ENCODE data around the gene RNF130. TPM values are rescaled to one million over a fixed set of nuclear protein-coding genes. Genes with fewer than 3 reads are reported as not detected.
"Not testable (repeated sequence)": the region's sequence is repeated elsewhere in the genome, so short reads cannot be mapped to it uniquely, and the experiment has no call there.

RNF130 gene
- total RNA-seq, 1 donor from 2014 or later = 54.8 TPM

- DNase-seq (ENCODE audit: low spot score) = no peak
Measured at GRCh38 chr5:180018347-180019060, 53.1 kb downstream of the RNF130 start.

DNA sequence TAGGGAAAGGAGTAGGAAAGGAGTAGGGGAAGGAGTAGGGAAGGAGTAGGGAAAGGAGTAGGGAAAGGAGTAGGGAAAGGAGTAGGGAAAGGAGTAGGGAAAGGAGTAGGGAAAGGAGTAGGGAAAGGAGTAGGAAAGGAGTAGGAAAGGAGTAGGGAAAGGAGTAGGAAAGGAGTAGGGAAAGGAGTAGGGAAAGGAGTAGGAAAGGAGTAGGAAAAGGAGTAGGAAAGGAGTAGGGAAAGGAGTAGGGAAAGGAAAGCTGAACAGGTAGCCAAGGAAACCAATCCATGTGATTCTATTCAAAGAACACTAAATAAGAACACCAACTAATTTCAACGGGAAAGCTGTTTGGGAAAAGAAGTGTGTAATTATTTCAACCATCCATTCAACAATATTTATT, 56.0 kb downstream of the RNF130 start:
- DNase-seq (ENCODE audit: low spot score) = not testable (repeated sequence)

- no peak for DNase-seq (ENCODE audit: low spot score)
Measured at GRCh38 chr5:180013678-180014077, 57.9 kb downstream of the RNF130 start.

DNA sequence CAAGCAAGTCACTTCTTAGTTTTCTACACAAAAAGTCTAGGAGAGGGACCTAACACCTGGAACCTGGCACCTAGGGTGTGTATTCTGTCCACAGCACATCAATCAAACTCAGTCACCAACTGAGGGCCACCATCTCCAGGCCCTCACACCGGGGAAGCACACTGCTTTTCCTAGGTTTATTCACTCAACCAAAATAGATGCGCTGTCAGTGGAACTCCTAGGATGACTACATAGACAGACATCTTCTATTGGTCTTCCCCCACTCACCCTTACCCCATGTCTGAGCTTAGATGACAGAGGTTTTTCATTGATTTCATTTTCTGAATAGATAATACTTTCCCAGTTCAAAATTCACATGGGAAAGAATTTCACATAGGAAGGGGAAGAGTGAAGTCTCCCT, 59.2 kb downstream of the RNF130 start:
- no peak for DNase-seq (ENCODE audit: low spot score)

- no peak for DNase-seq (ENCODE audit: low spot score)
Measured at GRCh38 chr5:180010636-180011035, 60.9 kb downstream of the RNF130 start.

- DNase-seq (ENCODE audit: low spot score) = no peak
Measured at GRCh38 chr5:180009581-180009980, 62.0 kb downstream of the RNF130 start.

GRCh38 chr5:180008433-180008832, 63.1 kb downstream of the RNF130 start:
- no peak for DNase-seq (ENCODE audit: low spot score)

GRCh38 chr5:180007582-180007981, 64.0 kb downstream of the RNF130 start:
- no peak for DNase-seq (ENCODE audit: low spot score)

- no peak for DNase-seq (ENCODE audit: low spot score)
Measured at GRCh38 chr5:180006141-180006540, 65.4 kb downstream of the RNF130 start.

DNA sequence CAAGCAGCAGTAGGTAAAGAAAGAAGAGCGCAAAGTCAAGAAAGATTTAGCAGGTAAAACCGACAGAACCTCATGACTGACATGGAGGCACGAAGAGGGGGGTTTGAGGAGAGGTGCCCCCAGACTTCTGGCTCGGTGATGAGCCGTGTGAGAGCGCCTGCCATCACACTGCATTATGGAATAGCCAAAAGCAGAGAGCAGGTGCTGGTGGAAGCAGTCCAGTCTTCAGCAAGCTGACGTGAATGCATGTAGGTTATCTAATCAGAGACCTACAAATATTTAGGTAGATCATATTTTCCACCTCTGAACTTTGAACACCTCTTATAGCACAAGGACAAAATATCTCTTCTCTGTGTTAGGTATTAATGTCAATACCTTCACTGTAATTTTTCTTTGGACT, 68.4 kb downstream of the RNF130 start:
- no peak for DNase-seq (ENCODE audit: low spot score)

DNA sequence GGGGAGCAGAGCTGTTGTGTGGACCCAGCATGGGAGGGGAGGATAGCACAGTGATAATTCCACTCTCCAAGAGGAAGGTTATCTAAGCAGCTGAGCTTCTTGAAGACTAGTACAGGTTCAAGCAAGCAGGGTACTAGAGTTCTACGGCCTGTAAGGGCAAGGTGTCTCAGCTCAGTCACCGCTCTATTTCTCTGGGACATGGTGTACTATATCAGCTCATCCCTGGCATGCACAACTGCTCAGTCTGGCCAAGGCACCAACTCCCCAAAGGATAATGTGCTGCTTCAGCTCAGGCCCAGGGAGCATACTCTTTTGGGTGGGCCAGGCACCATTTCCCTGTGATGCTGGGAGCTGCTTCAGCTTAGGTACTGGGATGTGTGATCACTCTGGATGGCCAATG, 69.8 kb downstream of the RNF130 start:
- DNase-seq (ENCODE audit: low spot score) = no peak

DNA sequence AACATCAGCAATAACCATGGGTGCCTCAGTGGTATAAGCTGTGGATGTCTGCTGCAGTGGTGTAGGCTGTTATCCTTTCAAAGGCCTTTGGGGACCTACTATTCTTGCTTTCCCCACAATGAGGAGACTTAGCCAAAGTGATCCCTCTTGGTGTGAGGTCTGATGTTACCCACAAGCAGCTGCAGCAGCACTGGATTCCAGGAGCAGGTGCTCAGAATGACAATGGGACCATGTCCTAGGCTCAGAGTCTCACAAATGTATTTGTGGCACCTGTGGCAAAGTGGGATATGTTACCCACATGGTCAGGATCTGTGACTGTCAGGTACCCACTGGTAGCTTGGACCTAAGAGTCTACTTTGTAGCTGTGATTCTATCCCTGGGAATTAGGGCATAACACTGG, 70.4 kb downstream of the RNF130 start:
- DNase-seq (ENCODE audit: low spot score) = no peak

GRCh38 chr5:179998485-179998884, 73.1 kb downstream of the RNF130 start:
- no peak for DNase-seq (ENCODE audit: low spot score)

DNA sequence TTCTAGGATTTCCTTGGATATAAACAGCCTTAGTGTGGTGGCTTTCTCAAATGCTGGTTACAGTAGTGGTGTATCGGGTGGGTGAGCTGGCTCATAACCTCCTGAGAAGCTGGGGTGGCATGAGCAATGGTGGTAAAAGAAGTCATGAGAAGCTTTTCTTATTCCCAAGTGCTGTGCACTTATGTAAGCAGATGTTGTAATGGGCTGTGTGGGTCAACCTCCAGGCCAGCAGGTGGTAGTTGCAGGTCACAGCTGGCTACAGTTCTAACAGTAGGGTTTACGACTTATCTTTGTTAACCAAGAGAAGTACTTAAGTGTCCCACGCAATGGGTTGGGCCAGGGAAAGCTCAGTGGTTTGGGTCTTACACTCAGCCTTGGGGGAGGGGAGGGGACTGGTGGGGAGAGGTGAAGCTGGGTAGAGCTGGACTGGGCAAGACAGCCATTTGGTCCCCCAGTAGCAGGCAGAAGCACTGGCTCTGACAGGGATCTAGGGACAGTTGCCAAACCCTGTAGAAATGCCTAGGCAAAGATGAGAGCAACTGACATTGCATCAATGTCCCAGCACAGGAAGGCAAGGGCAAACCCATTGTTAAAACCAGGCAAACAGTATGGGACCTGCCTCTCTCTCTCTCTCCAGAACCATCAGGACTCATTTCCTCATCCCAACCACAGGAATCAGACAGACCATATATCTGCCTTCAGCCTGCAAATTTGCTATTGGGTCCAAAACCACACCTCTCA, 76.8 kb downstream of the RNF130 start:
- DNase-seq (ENCODE audit: low spot score) = no peak

GRCh38 chr5:179992855-179993254, 78.7 kb downstream of the RNF130 start:
- DNase-seq (ENCODE audit: low spot score) = not testable (repeated sequence)

DNA sequence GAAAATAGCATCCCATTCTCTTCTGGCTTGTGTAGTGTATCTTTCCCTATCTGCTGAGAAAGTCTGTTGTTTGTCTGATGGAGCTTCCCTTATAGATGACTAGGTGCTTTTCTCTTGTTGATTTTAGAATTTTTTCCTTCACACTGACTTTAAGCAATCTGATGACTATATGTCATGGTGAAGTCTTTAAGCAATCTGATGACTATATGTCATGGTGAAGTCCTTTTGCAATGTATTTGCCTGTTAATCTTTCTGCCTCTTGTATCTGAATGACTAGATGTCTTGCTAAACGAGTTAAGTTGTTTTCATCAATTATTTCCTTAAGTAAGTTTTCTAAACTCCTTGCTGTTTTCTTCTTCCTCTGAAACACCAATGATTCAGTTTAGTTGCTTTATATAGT, 80.5 kb downstream of the RNF130 start:
- no peak for DNase-seq (ENCODE audit: low spot score)

GRCh38 chr5:179990525-179990924, 81.0 kb downstream of the RNF130 start:
- not testable (repeated sequence) for DNase-seq (ENCODE audit: low spot score)

- DNase-seq (ENCODE audit: low spot score) = no peak
Measured at GRCh38 chr5:179986328-179986727, 85.2 kb downstream of the RNF130 start.

DNA sequence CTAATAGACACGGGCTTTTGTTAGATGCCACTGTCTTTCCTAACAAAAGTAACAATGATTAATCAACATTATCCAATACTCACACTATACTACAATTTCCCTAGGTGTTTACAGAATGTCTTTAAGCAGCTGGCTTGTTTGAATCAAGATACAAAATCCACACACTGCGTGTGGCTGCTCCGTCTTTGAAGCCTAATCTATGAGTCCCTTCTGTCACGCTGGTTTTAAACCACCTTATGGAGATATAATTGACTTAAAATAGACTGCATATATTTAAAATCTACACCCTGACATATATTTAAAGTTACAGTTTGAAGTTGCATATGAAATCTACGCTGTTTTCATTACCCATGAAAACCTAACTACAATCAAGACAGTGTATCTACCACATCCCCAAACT, 89.9 kb downstream of the RNF130 start:
- DNase-seq (ENCODE audit: low spot score) = no peak

GRCh38 chr5:179980767-179981166, 90.8 kb downstream of the RNF130 start:
- DNase-seq (ENCODE audit: low spot score) = no peak

- no peak for DNase-seq (ENCODE audit: low spot score)
Measured at GRCh38 chr5:179978792-179979191, 92.8 kb downstream of the RNF130 start.

DNA sequence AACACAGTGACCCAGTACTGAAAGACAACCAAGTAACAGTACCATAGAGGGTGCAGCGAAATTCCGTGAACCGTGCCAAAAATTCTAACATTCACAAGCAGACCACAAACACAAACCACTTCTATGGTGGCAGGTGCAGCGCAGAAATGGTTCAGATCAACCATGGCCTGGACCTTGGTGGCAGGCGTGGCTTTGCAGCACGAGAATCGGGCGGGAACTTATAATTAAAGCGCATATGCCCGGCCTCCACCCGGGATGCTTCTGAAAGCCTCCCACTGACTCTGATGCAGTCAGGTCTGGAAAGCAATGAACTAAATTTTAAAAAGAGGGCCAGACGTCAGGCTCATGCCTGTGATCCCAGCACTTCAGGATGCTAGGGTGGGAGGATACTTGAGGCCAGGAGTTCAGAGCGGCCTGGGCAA, 95.8 kb downstream of the RNF130 start:
- DNase-seq (ENCODE audit: low spot score) = no peak

DNA sequence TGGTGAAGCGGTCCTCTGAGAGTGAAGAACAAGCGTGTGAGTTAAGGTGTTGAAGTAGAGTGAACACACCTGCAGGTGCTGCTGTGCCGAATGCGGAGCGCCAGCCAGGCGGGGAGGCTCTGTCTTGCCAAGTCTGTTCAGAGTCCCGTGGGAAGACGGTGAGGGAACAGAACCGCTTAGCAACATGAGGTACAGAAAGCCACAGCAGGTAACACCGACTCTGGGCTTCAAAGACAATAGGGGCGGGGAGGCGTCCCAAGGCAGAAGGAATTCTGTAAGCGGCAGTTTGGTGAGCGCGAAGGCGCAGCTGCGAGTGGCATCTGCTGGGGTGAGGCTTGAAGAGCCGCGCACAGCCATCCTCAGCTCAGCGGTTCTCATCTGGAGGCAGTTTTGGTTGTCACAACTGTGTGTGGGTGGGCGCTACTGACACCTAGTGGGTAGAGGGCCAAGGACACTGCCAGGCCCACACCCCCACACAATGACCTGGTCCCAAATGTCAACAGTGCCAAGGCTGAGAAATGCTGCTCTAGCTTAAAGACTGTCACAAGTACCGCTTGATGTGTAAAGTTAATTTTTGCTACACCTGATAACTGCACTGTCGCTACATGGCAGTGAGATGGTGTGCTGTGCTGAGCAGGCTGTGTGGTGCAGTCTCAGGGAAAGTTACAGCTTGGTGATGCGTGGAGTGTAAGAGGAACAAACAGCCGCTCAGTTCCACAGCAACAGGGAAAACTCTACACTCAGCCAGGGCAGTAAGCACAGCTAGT, 96.4 kb downstream of the RNF130 start:
- DNase-seq (ENCODE audit: low spot score) = no peak
